ENCODE measurements around the gene CCDC122. TPM values are rescaled to one million over a fixed set of nuclear protein-coding genes. Genes with fewer than 3 reads are reported as not detected.

The CCDC122 gene
- total RNA-seq, 1 donor = 4.7 TPM

DNA sequence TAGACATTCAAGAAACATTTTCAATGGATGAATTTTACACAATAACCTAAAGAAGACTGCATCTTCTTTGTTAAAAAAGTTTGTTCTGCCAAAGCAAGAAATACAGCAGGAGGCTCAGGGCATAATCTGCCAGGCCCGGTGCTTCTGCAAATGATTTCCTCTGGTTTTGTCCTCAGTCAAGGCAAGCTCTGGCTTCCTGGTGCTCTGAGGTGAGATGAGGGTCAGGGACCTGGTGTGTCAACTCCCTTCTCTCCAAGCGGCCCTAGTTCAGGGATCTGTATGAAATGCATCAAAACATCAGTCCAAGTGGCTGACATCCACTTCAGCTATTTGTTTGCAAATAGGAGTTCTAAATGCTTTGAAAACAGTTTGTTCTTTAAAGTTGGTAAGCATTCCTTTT lies 31.7 kb upstream of the CCDC122 start:
- H3K27me3 ChIP-seq (ENCODE audit: insufficient read depth, low read length) = no peaks in the 10 kb centered on the region
- H3K4me3 ChIP-seq (ENCODE audit: insufficient read depth, low read length) = no peak overlapping the region
- no peak overlapping the region for H3K4me2 ChIP-seq (ENCODE audit: insufficient read depth, low read length)
- H2AFZ ChIP-seq (ENCODE audit: low read length) = no peak overlapping the region
- H3K4me1 ChIP-seq (ENCODE audit: insufficient read depth, low read length) = peaks cover 7% of the 10 kb centered on the region
- H3K79me2 ChIP-seq (ENCODE audit: insufficient read depth, low read length) = no peaks in the 10 kb centered on the region
- H3K27ac ChIP-seq (ENCODE audit: low read depth, low read length) = no peak overlapping the region
- H4K20me1 ChIP-seq (ENCODE audit: insufficient read depth, low read length) = no peaks in the 10 kb centered on the region
- no peaks in the 10 kb centered on the region for H3K36me3 ChIP-seq (ENCODE audit: insufficient read depth, low read length)
- no peak for DNase-seq (ENCODE audit: insufficient read length, low spot score, missing footprints)
- TF ChIP-seq, protein P1, sequence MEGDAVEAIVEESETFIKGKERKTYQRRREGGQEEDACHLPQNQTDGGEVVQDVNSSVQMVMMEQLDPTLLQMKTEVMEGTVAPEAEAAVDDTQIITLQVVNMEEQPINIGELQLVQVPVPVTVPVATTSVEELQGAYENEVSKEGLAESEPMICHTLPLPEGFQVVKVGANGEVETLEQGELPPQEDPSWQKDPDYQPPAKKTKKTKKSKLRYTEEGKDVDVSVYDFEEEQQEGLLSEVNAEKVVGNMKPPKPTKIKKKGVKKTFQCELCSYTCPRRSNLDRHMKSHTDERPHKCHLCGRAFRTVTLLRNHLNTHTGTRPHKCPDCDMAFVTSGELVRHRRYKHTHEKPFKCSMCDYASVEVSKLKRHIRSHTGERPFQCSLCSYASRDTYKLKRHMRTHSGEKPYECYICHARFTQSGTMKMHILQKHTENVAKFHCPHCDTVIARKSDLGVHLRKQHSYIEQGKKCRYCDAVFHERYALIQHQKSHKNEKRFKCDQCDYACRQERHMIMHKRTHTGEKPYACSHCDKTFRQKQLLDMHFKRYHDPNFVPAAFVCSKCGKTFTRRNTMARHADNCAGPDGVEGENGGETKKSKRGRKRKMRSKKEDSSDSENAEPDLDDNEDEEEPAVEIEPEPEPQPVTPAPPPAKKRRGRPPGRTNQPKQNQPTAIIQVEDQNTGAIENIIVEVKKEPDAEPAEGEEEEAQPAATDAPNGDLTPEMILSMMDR (IDR thresholded peaks at IDR 0.05; ENCODE audit: extremely low read depth, low read depth, low read length) = no peak
- H3K9me3 ChIP-seq (ENCODE audit: low read depth, low read length) = no peaks in the 10 kb centered on the region

- Histone ChIP-seq H3K79me2 (ENCODE audit: insufficient read depth, low read length) (no peaks in the 10 kb centered on the region), H2AFZ (ENCODE audit: low read length) (no peak overlapping the region), H4K20me1 (ENCODE audit: insufficient read depth, low read length) (no peaks in the 10 kb centered on the region), H3K4me2 (ENCODE audit: insufficient read depth, low read length) (no peak overlapping the region), H3K27ac (ENCODE audit: low read depth, low read length) (no peak overlapping the region), H3K9me3 (ENCODE audit: low read depth, low read length) (no peaks in the 10 kb centered on the region), H3K4me3 (ENCODE audit: insufficient read depth, low read length) (no peak overlapping the region), H3K36me3 (ENCODE audit: insufficient read depth, low read length) (no peaks in the 10 kb centered on the region), H3K27me3 (ENCODE audit: insufficient read depth, low read length) (no peaks in the 10 kb centered on the region), H3K4me1 (ENCODE audit: insufficient read depth, low read length) (peaks cover 7% of the 10 kb centered on the region)
- TF ChIP-seq, protein P1 (IDR thresholded peaks at IDR 0.05; ENCODE audit: extremely low read depth, low read depth, low read length) = no peak
- DNase-seq (ENCODE audit: insufficient read length, low spot score, missing footprints) = no peak
Measured at GRCh38 chr13:43910856-43911255, 31.3 kb upstream of the CCDC122 start.

DNA sequence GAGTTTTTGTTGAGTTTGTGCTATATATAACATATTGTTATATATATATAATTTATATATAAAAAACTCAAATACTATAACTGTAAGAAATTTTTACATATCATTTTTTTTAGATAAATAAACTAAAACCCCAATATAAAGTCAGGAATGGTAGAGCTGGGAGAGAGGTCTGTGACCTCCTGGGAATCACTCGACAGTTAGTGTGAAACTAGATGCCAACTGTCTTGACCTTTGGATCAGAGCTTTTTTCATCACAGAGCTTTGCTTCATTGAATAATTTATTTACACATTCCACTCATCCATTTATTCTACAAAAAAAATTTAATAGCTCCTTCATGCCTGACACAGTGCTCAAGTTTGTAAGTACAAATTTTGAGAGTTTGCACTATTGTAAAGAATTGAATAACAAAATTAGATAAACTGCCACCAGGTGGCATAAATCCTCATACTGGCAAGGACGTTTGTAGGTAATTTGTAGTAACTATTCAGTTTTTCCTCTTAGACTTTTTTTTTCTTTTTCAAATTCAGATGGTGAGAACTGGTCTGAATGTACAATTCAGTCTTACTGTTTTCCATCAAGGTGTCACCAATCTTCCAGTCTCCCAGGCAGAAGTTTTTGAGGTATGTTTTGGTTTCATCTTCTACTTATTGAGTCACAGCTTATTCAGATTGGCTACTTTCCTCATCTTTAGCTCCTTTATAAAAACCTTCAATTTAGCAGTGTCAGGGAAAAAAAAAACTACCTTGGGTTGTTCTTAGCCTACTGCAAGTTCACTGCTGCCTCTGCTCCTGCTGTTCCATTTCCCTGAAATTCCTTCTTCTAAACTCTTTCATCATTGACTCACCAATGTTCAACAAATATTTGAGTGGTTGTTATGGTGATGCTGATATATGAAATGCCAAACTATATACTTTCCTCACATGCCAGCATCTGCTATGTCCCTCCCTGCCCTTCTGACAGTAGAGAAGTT lies 28.9 kb upstream of the CCDC122 start:
- Histone ChIP-seq H3K4me3 (ENCODE audit: insufficient read depth, low read length) (peak overlapping the region; percentile 36), H3K36me3 (ENCODE audit: insufficient read depth, low read length) (no peaks in the 10 kb centered on the region), H3K9me3 (ENCODE audit: low read depth, low read length) (no peaks in the 10 kb centered on the region), H3K4me1 (ENCODE audit: insufficient read depth, low read length) (peaks cover 7% of the 10 kb centered on the region), H3K27me3 (ENCODE audit: insufficient read depth, low read length) (peaks cover 7% of the 10 kb centered on the region), H3K79me2 (ENCODE audit: insufficient read depth, low read length) (no peaks in the 10 kb centered on the region), H3K27ac (ENCODE audit: low read depth, low read length) (peak overlapping the region; percentile 42), H3K4me2 (ENCODE audit: insufficient read depth, low read length) (peak overlapping the region; percentile 61), H4K20me1 (ENCODE audit: insufficient read depth, low read length) (no peaks in the 10 kb centered on the region), H2AFZ (ENCODE audit: low read length) (no peak overlapping the region)
- TF ChIP-seq, protein P1 (IDR thresholded peaks at IDR 0.05; ENCODE audit: extremely low read depth, low read depth, low read length) = peak; percentile 53
- DNase-seq (ENCODE audit: insufficient read length, low spot score, missing footprints) = no peak

DNA sequence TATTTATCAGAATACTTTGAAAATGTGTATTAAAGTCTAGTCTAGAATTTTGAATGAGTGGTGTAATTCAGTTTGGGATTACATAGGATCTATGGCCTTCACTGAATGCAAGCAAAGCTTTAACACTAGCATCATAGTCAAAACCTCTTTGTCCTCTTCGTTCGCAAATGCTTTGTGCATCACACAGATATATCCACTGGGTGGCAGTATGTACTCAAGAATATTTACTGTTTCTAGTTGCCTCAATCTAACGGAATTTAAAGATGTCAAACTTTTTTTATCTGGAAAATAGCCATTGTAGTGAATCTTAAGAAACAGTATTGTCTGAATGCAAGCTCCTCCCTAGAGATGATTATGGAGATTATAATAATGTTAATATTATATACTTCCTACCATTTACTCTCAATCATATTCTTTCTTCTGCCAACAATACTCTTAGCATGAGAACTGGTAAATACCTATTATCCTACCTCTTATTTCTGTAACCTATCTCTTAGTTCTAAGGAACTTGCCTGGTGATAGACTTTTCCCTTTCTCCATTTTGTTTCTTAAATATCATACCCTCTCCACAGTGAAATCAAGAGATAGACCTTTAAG lies 26.0 kb upstream of the CCDC122 start:
- peaks cover 7% of the 10 kb centered on the region for H3K4me1 ChIP-seq (ENCODE audit: insufficient read depth, low read length)

More for the DNA sequence above, 26.0 kb upstream of the CCDC122 start:
- peaks cover 7% of the 10 kb centered on the region for H3K27me3 ChIP-seq (ENCODE audit: insufficient read depth, low read length)
- H3K4me2 ChIP-seq (ENCODE audit: insufficient read depth, low read length) = no peak overlapping the region
- no peak overlapping the region for H2AFZ ChIP-seq (ENCODE audit: low read length)
- no peak overlapping the region for H3K4me3 ChIP-seq (ENCODE audit: insufficient read depth, low read length)
- no peaks in the 10 kb centered on the region for H3K9me3 ChIP-seq (ENCODE audit: low read depth, low read length)
- no peaks in the 10 kb centered on the region for H3K36me3 ChIP-seq (ENCODE audit: insufficient read depth, low read length)
- H4K20me1 ChIP-seq (ENCODE audit: insufficient read depth, low read length) = no peaks in the 10 kb centered on the region
- no peak overlapping the region for H3K27ac ChIP-seq (ENCODE audit: low read depth, low read length)
- no peaks in the 10 kb centered on the region for H3K79me2 ChIP-seq (ENCODE audit: insufficient read depth, low read length)
- TF ChIP-seq, protein P1 (IDR thresholded peaks at IDR 0.05; ENCODE audit: extremely low read depth, low read depth, low read length) = peak; percentile 69
- DNase-seq (ENCODE audit: insufficient read length, low spot score, missing footprints) = no peak

Data from osteoblast (primary cell).